Activated CD4-positive, alpha-beta T cell treated with anti-CD3 and anti-CD28 coated beads, Interleukin-2, Interleukin-6, amounts not matched to agents 100 ng/mL and 50 ng/mL, durations not matched to agents 16 hours and 8 hours (primary cell): ENCODE measurements around the gene SEC14L3.

Experiments
- DNase-seq: peaks from one replicate; pipeline ENCODE4 v3.0.0-alpha.2; 2020

SEC14L3 gene

DNA sequence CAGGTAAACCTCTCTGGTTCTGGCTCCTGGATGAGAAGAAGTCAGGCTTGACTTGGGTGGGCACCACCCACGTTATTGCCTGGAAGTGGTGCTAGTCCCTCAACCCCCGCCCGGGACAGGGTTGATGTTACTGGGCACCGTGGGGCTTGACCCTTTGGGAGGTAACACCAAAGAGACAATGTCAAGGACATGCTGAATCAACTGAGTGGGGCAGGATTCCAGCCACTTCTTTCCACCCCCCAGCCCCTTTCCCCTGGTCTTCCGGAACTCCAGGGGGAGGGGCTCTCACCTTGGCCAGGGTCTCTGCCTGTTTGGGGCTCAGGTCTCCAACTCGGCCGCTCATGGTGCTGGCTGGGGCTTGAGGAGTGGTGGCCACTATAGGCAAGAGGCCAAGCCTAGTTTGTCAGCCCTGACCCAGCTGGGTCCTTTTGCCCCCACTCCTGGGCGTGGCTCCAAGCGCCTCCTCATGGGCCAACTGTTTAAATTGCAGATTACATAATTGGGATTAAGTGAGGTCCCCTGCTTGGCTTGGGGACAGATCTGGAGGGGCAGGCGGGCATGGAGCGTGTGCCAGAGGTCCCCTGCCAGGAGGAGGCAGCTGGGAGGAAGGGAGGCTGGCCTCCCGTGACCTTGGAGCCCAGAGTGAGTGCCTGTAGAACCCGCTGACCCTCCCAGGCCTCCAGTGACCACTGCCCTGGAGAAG, at the start of gene SEC14L3:
Gene SEC14L3, minus strand, starts transcription at position 402 of the 703 bp plus-strand sequence. Its CDS starts 59 bp downstream, at position 343.
- no peak for DNase-seq

DNA sequence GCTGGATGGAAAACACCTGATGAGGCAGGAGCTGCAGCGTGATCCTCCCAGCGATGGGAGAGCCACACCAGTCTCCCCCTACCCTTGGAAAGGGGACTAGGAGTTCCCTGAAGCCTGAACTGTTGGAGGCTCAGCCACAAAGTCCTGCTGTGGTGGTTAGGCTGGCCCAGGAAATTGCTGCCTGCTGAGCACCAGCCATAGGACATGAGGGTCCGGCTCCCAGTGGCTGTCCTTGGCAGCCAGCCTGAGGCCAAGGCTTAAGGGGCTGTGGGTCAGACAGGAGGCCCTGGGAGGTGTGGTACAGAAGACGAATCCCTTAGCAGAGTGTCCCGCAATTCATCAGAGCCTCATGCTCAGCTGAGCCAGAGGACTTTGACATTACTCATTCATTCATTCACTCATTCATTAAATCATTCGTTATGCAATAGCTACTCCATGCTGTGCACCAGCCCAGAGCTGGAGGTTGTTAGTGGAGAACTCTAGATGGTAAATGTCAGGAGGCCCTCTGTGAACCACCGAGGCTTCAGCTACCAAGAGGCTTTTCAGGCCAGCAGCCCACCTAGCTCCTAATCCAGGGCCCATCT, 48.1 kb upstream of the SEC14L3 start:
- DNase-seq: no peak

DNA sequence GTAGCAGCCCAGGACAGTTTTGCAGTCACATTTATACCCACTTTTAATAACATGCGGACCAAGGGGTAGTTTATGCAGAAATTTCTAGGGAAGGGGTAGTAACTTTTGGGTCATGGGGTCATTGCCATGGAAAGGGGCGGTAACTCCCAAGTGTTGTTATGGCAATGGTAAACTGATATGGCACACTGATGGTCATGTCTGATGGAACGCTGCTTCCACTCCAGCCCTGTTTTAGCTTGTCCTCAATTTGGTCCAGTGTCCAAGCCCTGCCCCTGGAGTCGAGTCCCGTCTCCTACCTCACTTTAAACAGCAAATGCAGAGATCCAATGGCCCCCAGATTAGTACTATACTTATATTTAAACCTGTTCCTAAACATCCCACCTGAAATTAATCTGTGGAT, 44.9 kb upstream of the SEC14L3 start:
- no peak for DNase-seq

DNA sequence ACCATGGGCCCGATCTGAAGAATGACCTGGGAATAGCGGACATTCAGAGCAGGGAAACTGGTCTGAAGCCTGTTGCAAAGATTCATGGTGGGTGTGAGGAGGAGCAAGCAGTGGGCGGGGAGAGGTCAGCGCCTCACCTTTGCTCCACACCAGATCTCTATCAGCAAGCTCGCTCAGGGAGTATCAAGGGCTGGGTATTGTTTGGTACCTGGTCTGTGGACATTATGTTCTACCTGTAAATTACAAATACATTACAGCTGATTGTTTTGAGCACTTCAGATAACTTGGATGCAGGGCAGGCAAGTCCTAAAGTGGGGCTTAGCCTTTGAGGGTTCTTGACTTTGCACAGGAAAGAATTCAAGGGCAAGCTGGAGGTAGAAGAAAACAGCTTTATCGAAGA, 44.5 kb upstream of the SEC14L3 start:
- no peak for DNase-seq

DNA sequence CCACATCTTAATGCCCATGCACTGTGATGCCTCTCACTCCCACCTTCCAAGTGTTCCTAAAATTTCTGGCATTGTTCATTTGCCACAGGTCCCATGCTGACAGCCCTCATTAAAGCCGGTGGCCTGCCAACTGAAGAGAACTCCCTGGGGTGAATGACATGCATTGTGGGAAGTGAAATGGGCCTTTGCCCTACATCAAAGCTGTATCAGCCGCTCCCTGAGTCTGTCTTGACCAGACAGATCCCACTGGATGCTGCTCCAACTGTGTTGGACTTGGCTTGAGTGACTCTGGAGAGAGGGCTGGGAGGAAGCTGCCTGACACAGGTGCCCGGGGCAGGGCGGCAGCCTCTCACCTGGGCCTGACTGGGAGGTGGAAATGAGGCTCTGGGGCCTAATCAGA, 42.4 kb upstream of the SEC14L3 start:
- no peak for DNase-seq

DNA sequence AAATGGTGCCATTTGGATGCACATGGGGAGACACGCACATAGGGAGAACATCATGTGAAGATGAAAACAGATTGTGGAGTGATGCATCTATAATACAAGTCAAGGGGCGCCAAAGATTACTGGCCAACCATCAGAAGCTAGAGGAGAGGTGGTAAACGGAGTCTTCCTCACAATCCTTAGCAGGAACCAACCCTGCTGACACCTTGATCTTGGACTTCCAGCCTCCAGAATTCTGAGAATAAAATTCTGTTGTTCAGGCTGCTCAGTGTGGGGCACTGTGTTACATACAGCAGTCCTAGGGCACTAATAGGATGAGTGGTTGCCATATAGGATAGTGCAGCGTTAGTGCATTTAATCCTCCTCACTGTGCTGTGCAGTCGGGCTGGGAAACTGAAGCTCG, 41.6 kb upstream of the SEC14L3 start:
- DNase-seq: no peak

DNA sequence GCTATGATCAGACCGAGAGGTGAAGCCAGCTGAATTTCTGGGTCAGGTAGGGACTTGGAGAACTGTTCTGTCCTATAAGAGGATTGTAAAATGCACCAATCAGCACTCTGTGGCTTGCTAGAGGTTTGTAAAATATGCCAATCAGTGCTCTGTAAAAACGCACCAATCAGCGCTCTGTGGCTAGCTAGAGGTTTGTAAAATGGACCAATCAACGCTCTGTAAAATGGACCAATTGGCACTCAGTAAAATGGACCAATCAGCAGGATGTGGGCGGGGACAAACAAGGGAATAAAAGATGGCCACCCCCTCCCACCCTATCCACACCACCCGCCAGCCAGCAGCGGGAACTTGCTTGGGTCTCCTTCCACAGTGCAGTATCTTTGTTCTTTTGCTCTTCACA, 40.1 kb upstream of the SEC14L3 start:
- DNase-seq: no peak

DNA sequence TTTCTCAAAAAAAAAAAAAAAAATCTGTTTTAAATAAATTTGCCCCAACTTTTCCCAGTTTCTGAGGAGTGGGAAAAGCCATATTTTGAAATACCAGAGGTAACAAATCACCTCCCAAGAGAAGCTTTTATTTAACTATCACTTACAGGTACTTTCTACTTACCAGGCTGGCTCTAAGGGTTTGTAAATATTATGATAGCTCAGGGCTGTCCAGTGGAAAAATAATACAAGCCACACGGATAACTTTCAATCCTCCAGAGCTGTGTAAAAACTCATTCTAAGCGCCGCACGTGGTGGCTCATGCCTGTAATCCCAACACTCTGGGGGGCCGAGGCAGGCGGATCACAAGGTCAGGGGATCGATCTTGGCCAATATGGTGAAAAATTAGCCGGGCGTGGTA, 39.3 kb upstream of the SEC14L3 start:
- no peak for DNase-seq

DNA sequence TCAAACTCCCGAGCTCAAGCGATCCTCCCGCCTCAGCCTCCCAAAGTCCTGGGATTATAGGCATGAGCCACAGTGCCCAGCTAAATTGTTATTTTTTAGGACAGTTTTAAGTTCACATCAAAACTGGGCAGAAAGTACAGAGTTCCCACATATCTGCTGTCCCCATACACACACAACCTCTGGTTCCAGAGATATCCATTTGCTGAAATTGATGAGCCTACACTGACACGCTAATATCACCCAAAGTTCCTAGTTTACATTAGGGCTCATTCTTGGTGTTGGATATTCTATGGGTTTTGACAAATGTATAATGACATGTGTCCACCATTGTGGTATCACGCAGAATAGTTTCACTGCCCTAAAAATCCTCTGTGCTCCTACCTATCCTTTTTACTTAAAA, 36.4 kb upstream of the SEC14L3 start:
- no peak for DNase-seq

DNA sequence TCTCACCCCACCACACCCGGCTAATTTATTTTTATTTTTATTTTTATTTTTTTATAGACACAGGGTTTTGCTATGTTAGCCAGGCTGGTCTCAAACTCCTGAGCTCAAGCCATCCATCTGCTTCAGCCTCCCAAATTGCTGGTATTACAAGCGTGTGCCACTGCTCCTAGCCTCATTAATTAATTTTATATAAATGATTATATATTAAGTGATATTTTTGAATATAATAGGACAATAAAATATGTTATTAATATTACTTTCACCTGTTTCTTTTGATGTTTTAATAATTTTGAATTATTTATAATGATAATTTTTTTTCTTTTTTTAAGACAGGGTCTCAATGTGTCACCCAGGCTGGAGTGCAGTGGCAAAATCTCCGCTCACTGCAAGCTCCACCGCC, 35.9 kb upstream of the SEC14L3 start:
- no peak for DNase-seq

DNA sequence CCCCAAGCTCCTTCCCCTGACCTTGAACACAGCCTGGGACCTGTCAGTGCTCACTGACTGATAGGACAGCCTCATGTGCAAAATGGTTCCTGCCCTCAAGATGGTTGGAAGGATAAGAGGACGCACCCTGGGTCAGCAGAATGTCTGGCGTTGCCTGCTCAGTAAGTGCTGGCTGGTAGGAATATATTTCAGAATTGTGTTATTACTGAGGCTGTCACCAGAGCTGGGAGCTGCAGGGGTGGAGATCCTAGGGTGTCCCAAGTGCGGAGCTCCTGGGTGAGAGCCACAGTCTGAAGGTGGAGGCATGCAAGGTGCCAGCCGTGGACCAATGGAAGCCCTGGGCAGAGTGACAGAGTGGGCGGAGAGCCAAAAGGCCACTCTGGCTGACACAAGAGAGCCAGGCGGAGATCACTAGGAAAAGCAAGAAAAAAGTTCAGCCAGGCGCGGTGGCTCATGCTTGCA, 34.7 kb upstream of the SEC14L3 start:
- no peak for DNase-seq

DNA sequence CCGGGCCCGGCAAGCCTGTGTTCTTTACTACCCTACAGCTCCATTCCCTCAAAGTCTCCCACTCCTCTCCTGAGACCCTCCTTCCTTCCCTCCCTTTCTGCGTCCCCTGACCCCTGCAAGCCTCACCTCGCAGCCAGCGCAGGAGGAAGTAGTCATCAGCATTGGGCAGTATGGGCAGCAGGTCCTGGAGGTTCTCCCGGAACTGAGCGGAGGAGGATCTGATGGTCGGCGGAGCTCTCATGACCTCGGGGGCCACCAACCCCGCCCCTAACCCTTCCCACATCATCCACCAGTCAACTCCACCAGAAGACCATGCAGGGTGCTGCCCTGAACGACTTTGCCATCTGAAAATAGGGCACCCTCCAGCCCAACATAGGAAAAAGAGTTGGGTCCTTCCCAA, 31.7 kb upstream of the SEC14L3 start:
- no peak for DNase-seq

DNA sequence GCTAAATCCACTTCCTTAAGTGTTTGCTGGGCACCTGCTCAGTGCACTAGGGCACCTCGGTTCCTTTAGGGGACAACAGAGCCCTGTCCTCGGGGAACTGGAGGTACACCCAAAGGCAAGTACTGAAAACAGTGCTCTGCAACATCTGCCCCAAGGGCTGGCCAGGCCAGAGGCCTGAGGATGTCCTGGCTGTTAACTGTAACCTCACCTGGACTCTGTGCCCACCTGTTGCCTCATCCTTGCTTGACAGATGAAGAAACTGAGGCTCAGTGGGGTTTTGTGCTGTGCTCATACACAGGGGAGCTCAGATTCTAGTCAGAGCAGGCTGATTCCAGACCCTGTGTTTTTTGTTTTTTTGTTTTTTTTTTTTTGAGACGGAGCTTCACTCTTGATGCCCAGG, 31.1 kb upstream of the SEC14L3 start:
- no peak for DNase-seq

DNA sequence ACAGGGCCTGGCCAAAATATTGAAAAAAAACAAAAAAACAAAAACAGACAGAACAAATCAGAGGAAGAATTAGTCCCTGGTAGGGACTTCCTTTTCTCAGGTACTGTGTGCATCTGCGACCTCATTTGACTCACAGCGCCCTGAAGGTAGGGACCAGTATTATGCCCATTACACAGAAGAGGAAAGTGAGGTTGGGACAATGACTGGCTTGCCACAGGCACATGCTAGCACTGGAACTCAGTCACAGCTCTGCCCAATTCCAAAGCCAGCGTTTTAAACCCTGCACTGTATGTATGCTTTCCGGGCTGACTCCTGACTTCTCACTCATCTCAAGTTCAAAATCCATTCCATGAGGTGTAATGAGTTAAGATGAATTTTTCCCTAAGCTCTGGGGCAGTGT, 30.3 kb upstream of the SEC14L3 start:
- DNase-seq: no peak

DNA sequence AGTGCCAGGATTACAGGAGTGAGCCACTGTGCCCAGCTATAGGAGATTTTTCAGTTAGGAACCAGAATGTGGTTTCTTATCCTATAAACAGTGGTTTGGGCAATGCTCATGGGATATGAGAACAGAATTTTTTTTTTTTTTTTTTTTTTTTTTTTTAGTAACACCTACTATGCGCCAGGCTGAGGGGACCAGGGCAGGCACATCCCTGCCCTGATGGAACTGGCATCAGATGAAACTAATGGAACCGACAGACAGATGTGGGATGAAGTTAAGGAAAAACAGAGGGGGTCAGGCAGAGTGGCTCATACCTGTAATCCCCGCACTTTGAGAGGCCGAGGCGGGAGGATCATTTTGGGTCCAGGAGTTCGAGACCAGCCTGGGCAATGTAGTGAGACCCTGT, 28.8 kb upstream of the SEC14L3 start:
- no peak for DNase-seq

DNA sequence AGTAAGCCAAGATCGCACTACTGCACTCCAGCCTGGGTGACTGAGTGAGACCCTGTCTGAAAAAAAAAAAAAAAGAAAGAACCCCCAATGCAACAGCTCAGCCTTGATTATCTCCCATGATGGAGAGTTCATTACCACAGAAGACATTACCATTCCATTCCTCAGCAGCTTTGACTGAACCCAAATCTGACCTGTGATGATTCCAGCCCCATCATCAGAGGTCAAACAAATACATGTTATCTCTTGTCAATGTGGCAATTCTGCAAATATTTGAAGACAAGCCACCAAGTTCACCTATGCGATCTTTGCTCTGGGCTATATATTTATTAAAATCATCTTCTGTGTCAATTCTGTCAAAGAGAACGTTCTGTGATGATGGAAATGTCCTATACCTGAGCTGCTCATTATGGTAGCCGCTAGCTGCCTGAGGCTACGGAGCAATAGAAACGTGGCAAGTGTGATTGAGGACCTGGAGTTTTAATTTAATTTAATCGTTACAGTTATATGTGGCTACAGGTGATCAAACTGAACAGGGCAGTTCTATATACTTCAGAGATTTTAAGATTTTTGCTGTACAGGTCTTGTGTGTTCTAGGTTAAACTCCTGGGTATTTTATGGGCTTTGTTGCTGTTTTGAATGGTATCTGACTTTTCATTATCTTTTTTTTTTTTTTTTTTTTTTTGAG, 25.8 kb upstream of the SEC14L3 start:
- no peak for DNase-seq

DNA sequence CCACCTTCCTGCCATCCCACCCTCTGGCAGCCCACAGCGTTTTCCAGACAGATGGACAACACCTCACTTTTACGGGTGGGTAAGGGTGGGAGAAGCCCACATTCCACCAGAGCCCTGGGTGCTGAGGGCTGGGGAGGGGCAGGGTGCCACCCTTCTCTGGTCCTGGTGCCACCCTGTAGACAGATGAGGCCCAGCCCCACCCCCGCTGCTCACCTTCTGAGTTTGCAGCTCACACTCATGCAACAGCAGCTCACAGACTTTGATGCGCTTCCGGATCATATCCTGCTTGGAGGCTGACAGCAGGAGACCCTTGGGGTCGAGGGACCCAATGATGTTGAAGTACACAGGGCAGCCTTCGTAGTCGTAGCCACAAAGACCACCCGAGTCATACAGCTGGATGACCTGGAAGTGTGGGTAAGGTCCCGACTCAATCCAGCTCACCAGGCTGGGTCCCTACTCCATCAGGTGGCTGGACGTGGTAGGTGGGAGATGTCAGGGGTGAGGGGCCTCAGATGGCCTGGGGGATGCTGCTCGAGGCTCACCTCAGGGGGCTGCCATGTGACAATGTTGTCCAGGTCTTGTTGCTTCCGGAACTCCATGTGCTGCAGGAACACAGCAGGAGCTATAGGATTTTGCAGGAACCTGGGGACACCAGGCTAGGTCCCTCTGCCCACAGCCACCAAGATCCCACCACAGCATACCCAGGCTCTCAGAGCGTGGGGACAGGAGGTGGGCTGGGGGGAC, 23.4 kb upstream of the SEC14L3 start:
- DNase-seq: no peak

DNA sequence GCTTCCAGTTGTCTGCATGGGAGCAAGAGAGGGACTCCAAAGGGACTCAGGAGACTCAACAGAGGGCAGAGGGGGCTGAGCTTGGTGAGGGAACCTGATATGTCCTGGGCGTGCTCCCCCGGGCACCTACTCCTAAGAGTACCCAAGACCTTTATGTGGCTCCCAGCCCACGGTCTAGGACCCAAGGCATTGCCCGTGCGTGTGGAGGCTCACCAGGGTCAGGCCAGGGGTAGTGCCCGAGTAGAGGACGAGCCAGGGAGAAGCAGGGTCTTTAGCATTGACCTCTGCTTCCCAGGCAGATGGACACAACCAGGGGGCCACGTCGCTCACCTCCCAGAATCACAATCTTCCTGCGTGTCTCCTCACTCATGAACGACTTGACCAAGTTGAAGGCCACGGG, 20.3 kb upstream of the SEC14L3 start:
- DNase-seq: no peak

DNA sequence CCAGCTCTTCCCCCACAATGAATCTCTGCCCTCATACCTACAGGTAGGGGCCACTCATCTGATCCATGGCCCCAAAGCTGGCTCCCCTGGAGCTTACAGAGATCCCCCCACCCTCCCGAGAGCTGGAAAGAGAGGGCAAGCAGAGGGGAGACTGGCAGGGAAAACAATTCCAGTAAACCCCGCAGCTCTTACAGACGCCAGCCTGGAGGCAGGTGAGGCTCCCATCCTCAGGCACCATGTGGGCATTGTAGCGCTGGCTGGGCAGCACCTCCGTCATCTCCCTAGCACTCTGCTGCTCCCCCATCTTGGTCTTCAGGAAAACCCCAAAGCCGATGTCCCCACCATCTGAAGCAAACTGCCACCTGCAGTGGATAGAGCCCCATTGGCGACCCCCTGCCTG, 19.6 kb upstream of the SEC14L3 start:
- DNase-seq: no peak

DNA sequence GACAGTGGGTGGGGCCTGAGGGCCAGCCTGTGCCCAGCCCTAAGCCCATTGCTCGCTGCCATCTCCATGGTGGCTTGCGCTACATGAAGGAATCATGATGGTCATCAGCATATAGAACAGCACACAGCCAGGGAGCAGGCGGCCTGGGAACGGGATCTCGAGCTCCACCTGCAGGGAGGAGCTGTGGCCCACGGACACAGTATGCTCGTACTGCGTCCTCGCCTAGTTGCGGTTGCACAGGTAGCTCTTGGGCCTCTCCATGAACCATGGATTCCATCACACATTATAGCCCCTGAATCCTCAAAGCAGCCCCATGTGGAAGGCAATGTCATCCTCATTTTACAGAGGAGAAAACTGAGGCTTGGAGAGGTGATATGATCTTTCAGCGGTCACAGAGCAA, 18.6 kb upstream of the SEC14L3 start:
- no peak for DNase-seq

DNA sequence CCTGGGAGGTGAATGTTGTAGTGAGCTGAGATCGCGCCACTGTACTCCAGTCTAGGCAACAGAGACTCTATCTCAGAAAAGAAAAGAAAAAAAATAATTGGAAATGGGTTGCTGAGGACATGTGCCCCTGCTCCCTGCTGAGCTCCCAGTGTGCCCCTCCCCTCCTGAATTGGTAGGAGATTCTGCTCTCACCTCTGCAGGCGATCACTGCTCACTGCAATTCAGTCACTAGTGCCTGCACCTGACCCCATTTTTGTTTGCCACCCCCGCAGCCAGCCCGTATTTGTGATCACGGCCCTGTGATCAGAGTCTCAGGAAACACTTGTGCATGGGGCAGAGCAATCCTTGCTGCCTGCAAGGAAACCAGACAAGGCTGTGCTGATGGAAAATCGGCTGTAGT, 16.3 kb upstream of the SEC14L3 start:
- no peak for DNase-seq

DNA sequence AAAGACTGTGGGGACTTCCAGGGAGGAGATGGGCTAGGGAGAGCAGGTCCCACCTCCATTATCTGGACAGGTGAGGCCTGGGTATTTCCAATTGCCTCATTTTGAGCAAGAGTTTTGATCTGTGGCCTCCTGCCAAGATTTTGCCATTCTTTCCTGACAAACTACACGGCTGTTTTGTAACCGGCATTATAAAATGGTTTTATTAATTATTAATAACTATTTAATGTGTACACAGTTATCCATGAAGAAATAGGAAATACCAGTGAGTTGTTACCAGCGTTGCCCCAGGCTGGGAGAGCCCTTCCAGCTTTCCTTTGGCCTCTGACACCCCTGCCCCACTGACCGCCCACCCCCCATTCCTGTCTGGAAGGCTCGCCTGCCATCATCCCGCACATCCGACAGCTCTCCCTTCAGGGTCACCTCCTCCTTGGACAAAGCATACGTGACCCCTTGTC, 14.9 kb upstream of the SEC14L3 start:
- DNase-seq: no peak

DNA sequence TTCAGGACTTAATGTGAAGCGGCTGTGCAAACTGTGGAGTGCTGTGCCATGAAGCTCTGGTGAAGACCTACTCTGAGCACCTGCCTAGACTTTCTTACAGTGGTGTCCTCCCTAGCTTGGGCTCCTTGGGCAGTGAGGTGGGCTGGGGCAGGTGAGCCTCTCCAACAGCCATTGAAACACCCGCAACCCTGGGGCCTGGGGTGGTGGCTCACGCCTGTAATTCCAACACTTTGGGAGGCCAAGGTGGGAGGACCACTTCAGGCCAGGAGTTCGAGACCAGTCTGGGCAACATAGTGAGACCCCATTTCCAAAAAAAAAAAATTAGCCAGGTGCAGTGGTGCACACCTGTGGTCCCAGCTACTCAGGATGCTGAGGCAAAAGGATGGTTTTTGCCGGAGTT, 14.3 kb upstream of the SEC14L3 start:
- DNase-seq: no peak
